HEK293 (cell line): Measurements from ENCODE around the gene IL1RL2.

Experiments used
- CTCF ChIA-PET: fragments of 350-600 bp; formaldehyde crosslinking; extraction: SDS; loops from one replicate; lab custom pipeline; 2021; ENCODE audit warnings: antibody characterized with exemption; lab: Yijun Ruan, JAX
- POLR2A ChIA-PET: fragments of 300-600 bp; formaldehyde crosslinking; extraction: SDS; loops from one replicate; lab custom pipeline; 2020; ENCODE audit warnings: antibody characterized with exemption, inconsistent platforms; lab: Yijun Ruan, JAX
- H3K27ac ChIP-seq: fragments of 200-500 bp; sonication (Bioruptor generic); 2 replicates; pipeline ENCODE4 v1.5.1; 2014; ENCODE audit warnings: low read depth, low read length, control low read depth, inconsistent platforms; ENCODE audit errors: extremely low read depth
- H3K36me3 ChIP-seq, 2 experiments: fragments of 200-500 bp in 1 of 2; sonication (Bioruptor generic) in 1 of 2; 1 replicate in 1 of 2; 2 replicates in 1 of 2; pipeline ENCODE4 v1.5.1; 2014 to 2017; ENCODE audit warnings: inconsistent platforms in 2 of 2, low read length in 2 of 2; ENCODE audit not compliant: control insufficient read depth in 2 of 2, insufficient read depth in 1 of 2
- H3K4me1 ChIP-seq: fragments of 200-500 bp; sonication (Bioruptor generic); 2 replicates; pipeline ENCODE4 v1.5.1; 2014; ENCODE audit warnings: mild to moderate bottlenecking, low read length, inconsistent platforms; ENCODE audit not compliant: control insufficient read depth, insufficient read depth
- H3K4me3 ChIP-seq: 2 replicates; pipeline ENCODE4 v1.5.1; 2011; ENCODE audit warnings: low read depth, mild to moderate bottlenecking, control low read depth, low read length, moderate library complexity
- H3K9me3 ChIP-seq: fragments of 200-500 bp; sonication (Bioruptor generic); 2 replicates; pipeline ENCODE4 v1.5.1; 2014; ENCODE audit warnings: low read depth, low read length, inconsistent platforms; ENCODE audit not compliant: control insufficient read depth, insufficient read depth
- AEBP2 ChIP-seq: fragments of 450-650 bp; formaldehyde crosslinking; IDR thresholded peaks from 2 replicates; pipeline ENCODE4 v1.5.1; 2016; ENCODE audit warnings: missing biosample characterization, missing genetic modification characterization, borderline replicate concordance
- GLI4 ChIP-seq: fragments of 450-650 bp; formaldehyde crosslinking; IDR thresholded peaks from 2 replicates; pipeline ENCODE4 v1.5.1; 2016; ENCODE audit warnings: missing biosample characterization, missing genetic modification characterization
- HOXA7 ChIP-seq: sonication (generic); formaldehyde crosslinking; IDR thresholded peaks from 2 replicates; pipeline ENCODE4 v1.8.1; 2022; ENCODE audit warnings: missing genetic modification reagents, borderline replicate concordance
- HOXD13 ChIP-seq: sonication (generic); formaldehyde crosslinking; IDR thresholded peaks from 2 replicates; pipeline ENCODE4 v1.8.0; 2022; ENCODE audit warnings: missing genetic modification reagents, borderline replicate concordance
- INSM2 ChIP-seq: fragments of 450-650 bp; formaldehyde crosslinking; IDR thresholded peaks from 2 replicates; pipeline ENCODE4 v1.5.1; 2016; ENCODE audit warnings: missing biosample characterization, missing genetic modification characterization
- KLF1 ChIP-seq: fragments of 450-650 bp; formaldehyde crosslinking; IDR thresholded peaks from 2 replicates; pipeline ENCODE4 v1.5.1; 2016; ENCODE audit warnings: missing biosample characterization, missing genetic modification characterization
- OSR2 ChIP-seq: fragments of 450-650 bp; formaldehyde crosslinking; IDR thresholded peaks from 2 replicates; pipeline ENCODE4 v1.5.1; 2016; ENCODE audit warnings: missing biosample characterization, missing genetic modification characterization
- OVOL3 ChIP-seq: fragments of 450-650 bp; formaldehyde crosslinking; IDR thresholded peaks from 2 replicates; pipeline ENCODE4 v1.5.1; 2016; ENCODE audit warnings: missing biosample characterization, missing genetic modification characterization
- SCRT1 ChIP-seq: fragments of 450-650 bp; formaldehyde crosslinking; IDR thresholded peaks from 2 replicates; pipeline ENCODE4 v1.5.1; 2016; ENCODE audit warnings: missing biosample characterization, missing genetic modification characterization, borderline replicate concordance
- ZBTB10 ChIP-seq: fragments of 450-650 bp; formaldehyde crosslinking; IDR thresholded peaks from 2 replicates; pipeline ENCODE4 v1.5.1; 2016; ENCODE audit warnings: missing biosample characterization, missing genetic modification characterization
- ZFHX2 ChIP-seq: fragments of 450-650 bp; formaldehyde crosslinking; conservative IDR thresholded peaks from 2 replicates; pipeline ENCODE4 v1.5.1; 2016; ENCODE audit warnings: missing biosample characterization, missing genetic modification characterization
- ZFP37 ChIP-seq: fragments of 450-650 bp; formaldehyde crosslinking; IDR thresholded peaks from 2 replicates; pipeline ENCODE4 v1.5.1; 2016; ENCODE audit warnings: missing biosample characterization, missing genetic modification characterization
- ZNF157 ChIP-seq: fragments of 450-650 bp; formaldehyde crosslinking; IDR thresholded peaks from 2 replicates; pipeline ENCODE4 v1.5.1; 2016; ENCODE audit warnings: missing biosample characterization, missing genetic modification characterization
- ZNF175 ChIP-seq: fragments of 450-650 bp; formaldehyde crosslinking; IDR thresholded peaks from 2 replicates; pipeline ENCODE4 v1.5.1; 2016; ENCODE audit warnings: missing biosample characterization, missing genetic modification characterization
- ZNF292 ChIP-seq: fragments of 450-650 bp; formaldehyde crosslinking; IDR thresholded peaks from 2 replicates; pipeline ENCODE4 v1.5.1; 2016; ENCODE audit warnings: low read depth, missing biosample characterization, missing genetic modification characterization, borderline replicate concordance
- ZNF426 ChIP-seq: fragments of 450-650 bp; formaldehyde crosslinking; IDR thresholded peaks from 2 replicates; pipeline ENCODE4 v1.5.1; 2017; ENCODE audit warnings: missing biosample characterization, missing genetic modification characterization, mild to moderate bottlenecking, inconsistent platforms, moderate library complexity
- ZNF449 ChIP-seq: fragments of 450-650 bp; formaldehyde crosslinking; IDR thresholded peaks from 2 replicates; pipeline ENCODE4 v1.5.1; 2017; ENCODE audit warnings: missing biosample characterization, mild to moderate bottlenecking, missing genetic modification characterization, moderate library complexity
- ZNF501 ChIP-seq: fragments of 450-650 bp; formaldehyde crosslinking; IDR thresholded peaks from 2 replicates; pipeline ENCODE4 v1.5.1; 2016; ENCODE audit warnings: missing biosample characterization, missing genetic modification characterization
- ZNF521 ChIP-seq: fragments of 450-650 bp; formaldehyde crosslinking; IDR thresholded peaks from 2 replicates; pipeline ENCODE4 v1.5.1; 2017; ENCODE audit warnings: missing biosample characterization, mild to moderate bottlenecking, missing genetic modification characterization
- ZNF560 ChIP-seq: fragments of 450-650 bp; formaldehyde crosslinking; IDR thresholded peaks from 2 replicates; pipeline ENCODE4 v1.5.1; 2017; ENCODE audit warnings: missing biosample characterization, missing genetic modification characterization, borderline replicate concordance
- ZNF571 ChIP-seq: fragments of 450-650 bp; formaldehyde crosslinking; IDR thresholded peaks from 2 replicates; pipeline ENCODE4 v1.5.0; 2017; ENCODE audit warnings: missing biosample characterization, missing genetic modification characterization
- ZNF600 ChIP-seq: fragments of 450-650 bp; formaldehyde crosslinking; IDR thresholded peaks from 2 replicates; pipeline ENCODE4 v1.5.1; 2016; ENCODE audit warnings: missing biosample characterization, missing genetic modification characterization
- ZNF664 ChIP-seq: fragments of 450-650 bp; formaldehyde crosslinking; IDR thresholded peaks from 2 replicates; pipeline ENCODE4 v1.5.1; 2016; ENCODE audit warnings: missing biosample characterization, missing genetic modification characterization
- ZNF843 ChIP-seq: fragments of 450-650 bp; formaldehyde crosslinking; IDR thresholded peaks from 2 replicates; pipeline ENCODE4 v1.5.1; 2016; ENCODE audit warnings: missing biosample characterization, missing genetic modification characterization
- ZSCAN4 ChIP-seq: fragments of 450-650 bp; formaldehyde crosslinking; IDR thresholded peaks from 2 replicates; pipeline ENCODE4 v1.5.1; 2017; ENCODE audit warnings: missing biosample characterization, missing genetic modification characterization

IL1RL2 gene

GRCh38 chr2:102185347-102185746 is 1.5 kb upstream of the IL1RL2 start:
- no peaks in the 10 kb centered on the region for H3K4me1 ChIP-seq
- no peaks in the 10 kb centered on the region for H3K36me3 ChIP-seq
- H3K27ac ChIP-seq = no peak overlapping the region
- TF ChIP-seq HOXD13 (no peak), ZNF449 (no peak), AEBP2 (tag by site-specific recombination) (no peak), ZSCAN4 (no peak), ZNF560 (tag by site-specific recombination) (no peak), ZFP37 (tag by site-specific recombination) (no peak), ZNF571 (tag by site-specific recombination) (no peak), HOXA7 (CRISPR knock-in tag) (no peak), KLF1 (tag by site-specific recombination) (no peak), ZNF843 (tag by site-specific recombination) (no peak)
- H3K4me3 ChIP-seq = no peak overlapping the region
- no peaks in the 10 kb centered on the region for H3K9me3 ChIP-seq
- POLR2A ChIA-PET = no interaction called here
- CTCF ChIA-PET = interaction anchor here (1.6 kb wide), 1 partner anchor 26 kb away, joined by 3 read pairs; no protein-coding TSS in a partner anchor

GRCh38 chr2:102187496-102188150 is 800 bp downstream of the IL1RL2 start:
- Histone ChIP-seq H3K4me1 (no peaks in the 10 kb centered on the region), H3K27ac (no peak overlapping the region), H3K36me3 (no peaks in the 10 kb centered on the region), H3K4me3 (no peak overlapping the region), H3K9me3 (no peaks in the 10 kb centered on the region)
- TF ChIP-seq ZNF292 (tag by site-specific recombination) = no peak
- no peak for TF ChIP-seq INSM2 (tag by site-specific recombination)
- TF ChIP-seq ZNF501 (tag by site-specific recombination) = no peak
- no peak for TF ChIP-seq SCRT1
- TF ChIP-seq ZNF157 = no peak
- no peak for TF ChIP-seq ZNF521 (tag by site-specific recombination)
- TF ChIP-seq OVOL3 (tag by site-specific recombination) = no peak
- TF ChIP-seq ZNF175 (tag by site-specific recombination) = no peak
- TF ChIP-seq ZNF600 (tag by site-specific recombination) = no peak
- TF ChIP-seq ZFHX2 = no peak
- no peak for TF ChIP-seq GLI4 (tag by site-specific recombination)
- no peak for TF ChIP-seq OSR2 (tag by site-specific recombination)
- TF ChIP-seq ZNF449 = no peak
- no peak for TF ChIP-seq ZBTB10 (tag by site-specific recombination)
- TF ChIP-seq ZNF664 (tag by site-specific recombination) = no peak
- no peak for TF ChIP-seq ZNF426 (tag by site-specific recombination)
- CTCF ChIA-PET = interaction anchor here (1.0 kb wide), 1 partner anchor 167 kb away, joined by 3 read pairs; no protein-coding TSS in a partner anchor
- POLR2A ChIA-PET = no interaction called here
